Measurements from ENCODE around the gene THRAP3. TPM values are rescaled to one million over a fixed set of nuclear protein-coding genes. Genes with fewer than 3 reads are reported as not detected.

The THRAP3 gene
- total RNA-seq, 1 donor from 2014 or later = 81.0 TPM

DNA sequence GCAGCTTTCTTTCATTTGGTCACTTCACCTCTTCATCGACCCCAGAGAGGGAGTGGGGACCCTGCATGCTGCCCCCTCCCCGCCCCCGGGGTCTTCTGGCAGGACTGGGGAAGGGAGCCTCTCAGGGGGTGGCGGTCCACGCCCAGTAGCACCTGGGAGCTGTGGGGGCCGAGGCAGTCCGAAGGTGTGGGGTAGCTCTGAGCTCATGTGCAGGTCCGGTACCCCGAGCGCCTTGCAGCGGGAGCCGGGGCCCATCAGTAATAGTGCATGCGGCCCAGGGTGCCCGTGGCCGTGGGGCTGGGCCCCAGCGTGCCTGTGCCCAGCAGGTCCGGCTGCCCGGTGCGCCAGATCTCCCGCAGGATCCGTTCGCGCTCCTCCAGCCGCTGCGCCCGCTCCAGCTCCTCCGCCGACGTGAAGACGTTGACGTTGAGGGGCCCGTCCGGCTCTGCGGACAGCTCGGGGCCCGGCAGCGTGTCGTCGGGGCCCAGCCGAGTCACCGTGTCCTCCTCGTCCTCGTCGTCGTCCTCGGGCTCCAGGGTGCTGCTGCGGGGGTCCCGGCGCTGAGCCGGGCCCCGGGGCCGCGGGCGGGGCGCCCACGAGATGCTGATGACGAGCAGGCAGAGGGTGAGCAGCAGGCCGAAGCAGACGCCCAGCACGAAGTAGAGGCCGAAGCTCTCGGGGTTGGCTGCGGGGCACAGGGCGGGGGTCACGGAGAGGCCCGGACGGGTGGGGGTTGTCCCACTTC lies 98.0 kb downstream of the THRAP3 start:
- TF ChIP-seq, protein P1, sequence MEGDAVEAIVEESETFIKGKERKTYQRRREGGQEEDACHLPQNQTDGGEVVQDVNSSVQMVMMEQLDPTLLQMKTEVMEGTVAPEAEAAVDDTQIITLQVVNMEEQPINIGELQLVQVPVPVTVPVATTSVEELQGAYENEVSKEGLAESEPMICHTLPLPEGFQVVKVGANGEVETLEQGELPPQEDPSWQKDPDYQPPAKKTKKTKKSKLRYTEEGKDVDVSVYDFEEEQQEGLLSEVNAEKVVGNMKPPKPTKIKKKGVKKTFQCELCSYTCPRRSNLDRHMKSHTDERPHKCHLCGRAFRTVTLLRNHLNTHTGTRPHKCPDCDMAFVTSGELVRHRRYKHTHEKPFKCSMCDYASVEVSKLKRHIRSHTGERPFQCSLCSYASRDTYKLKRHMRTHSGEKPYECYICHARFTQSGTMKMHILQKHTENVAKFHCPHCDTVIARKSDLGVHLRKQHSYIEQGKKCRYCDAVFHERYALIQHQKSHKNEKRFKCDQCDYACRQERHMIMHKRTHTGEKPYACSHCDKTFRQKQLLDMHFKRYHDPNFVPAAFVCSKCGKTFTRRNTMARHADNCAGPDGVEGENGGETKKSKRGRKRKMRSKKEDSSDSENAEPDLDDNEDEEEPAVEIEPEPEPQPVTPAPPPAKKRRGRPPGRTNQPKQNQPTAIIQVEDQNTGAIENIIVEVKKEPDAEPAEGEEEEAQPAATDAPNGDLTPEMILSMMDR (IDR thresholded peaks at IDR 0.05) = no peak
- Histone ChIP-seq H3K27me3 (ENCODE audit: low read depth) (no peaks in the 10 kb centered on the region), H3K4me3 (peak overlapping the region; percentile 84), H3K4me1 (peaks cover 32% of the 10 kb centered on the region), H3K9me3 (no peaks in the 10 kb centered on the region), H3K27ac (peak overlapping the region; percentile 86), H3K36me3 (no peaks in the 10 kb centered on the region)
- no peak for DNase-seq
- peak; percentile 1 to 2 for ATAC-seq
- intact Hi-C loops (cut with DNase I) = no loop called here

DNA sequence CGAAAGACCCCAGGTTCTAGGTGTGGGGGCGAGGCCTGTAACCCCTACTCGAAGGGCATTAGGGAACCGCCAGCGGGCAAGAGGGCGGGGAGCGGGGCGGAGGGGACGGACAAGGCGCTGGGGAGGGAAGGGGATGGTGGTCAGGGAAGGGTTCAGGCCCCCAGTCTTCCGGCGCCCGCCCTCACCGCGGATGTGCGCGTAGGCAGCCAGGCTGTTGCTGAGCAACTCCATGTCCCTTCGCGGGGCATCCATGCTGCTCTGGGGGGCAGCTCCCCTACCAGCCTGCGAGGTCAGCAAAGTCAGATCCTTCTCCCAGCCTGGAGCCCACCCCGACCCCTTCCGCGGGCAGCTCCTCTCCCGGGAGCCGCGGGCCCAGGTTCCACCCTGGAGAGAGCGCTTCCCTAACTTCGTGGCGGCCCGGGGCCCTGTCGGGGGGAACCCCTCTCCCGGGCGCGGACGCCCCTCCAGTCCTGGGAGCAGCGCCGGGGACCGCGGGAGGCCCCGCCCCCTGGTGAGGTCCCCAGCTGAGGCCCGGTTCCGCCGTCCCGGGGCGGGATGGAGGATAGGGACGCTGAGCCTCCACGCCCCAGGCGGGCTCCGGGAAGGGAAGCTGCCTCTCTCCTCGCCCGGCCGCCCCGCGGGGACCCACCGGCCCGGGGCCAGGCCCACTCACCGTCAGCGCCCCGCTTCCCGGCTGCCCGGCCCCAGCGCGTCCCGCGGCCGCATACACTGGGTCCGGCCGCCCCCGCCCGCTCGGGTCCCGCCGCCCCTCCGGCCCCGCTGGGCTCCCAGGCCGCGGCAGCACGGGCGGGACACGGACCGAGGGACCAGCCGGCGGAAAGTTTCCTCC lies 98.8 kb downstream of the THRAP3 start:
- TF ChIP-seq, protein P1 (IDR thresholded peaks at IDR 0.05) = no peak
- DNase-seq (peak; percentile 62), ATAC-seq (peak; percentile 34 to 37)
- H3K4me1 ChIP-seq = peaks cover 32% of the 10 kb centered on the region
- H3K27me3 ChIP-seq (ENCODE audit: low read depth) = no peaks in the 10 kb centered on the region
- intact Hi-C loops (cut with DNase I) = no loop called here
- H3K27ac ChIP-seq = peak overlapping the region; percentile 86
- no peaks in the 10 kb centered on the region for H3K36me3 ChIP-seq
- H3K9me3 ChIP-seq = no peaks in the 10 kb centered on the region
- H3K4me3 ChIP-seq = peak overlapping the region; percentile 84

DNA sequence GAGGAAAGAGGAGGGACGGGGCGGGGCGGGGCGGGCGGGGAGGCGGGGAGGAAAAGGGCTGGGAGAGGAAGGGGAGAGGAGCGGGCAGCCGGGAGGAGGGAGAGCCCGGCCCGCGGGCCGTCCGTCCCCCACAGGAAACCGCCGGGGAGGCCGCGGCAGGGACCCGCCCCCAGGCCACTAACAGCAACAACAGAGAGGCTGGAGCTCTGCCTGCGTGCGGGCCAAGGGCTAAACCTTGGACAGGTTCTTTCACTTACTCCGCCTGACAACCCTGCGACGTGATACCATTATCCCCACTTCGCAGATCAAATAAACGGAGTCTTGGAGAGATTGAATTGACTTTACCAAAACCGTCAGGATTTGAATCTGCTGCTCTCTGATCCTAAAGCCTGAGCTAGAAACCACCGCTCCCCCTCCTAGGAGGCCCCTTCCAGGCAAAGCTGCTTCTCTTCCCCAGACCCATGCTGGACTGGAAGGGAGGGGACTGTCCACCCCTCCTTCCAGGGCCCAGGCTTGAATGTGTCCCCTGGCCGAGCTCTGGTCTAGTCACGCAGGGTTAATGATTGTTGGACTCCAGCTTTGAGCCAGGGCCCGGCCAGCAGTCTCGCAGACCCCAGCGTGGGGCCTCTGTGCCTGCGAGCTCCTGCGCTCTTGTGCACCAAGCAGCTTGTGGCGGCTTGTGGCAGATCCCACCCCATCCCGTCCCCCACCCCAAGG lies 99.6 kb downstream of the THRAP3 start, which contains the start of gene EVA1B:
Gene EVA1B (minus strand): TSS at position 10 of the 717 bp plus-strand sequence. CDS start 608 bp downstream, outside the sequence.
- peak; percentile 82 for DNase-seq
- no peaks in the 10 kb centered on the region for H3K36me3 ChIP-seq
- no peaks in the 10 kb centered on the region for H3K9me3 ChIP-seq
- TF ChIP-seq, protein P1 (IDR thresholded peaks at IDR 0.05) = no peak
- peak within 1 kb of the TSS; percentile 86 for H3K27ac ChIP-seq
- ATAC-seq = peak; percentile 49 to 61
- no peaks in the 10 kb centered on the region for H3K27me3 ChIP-seq (ENCODE audit: low read depth)
- intact Hi-C loops (cut with DNase I) = no loop called here
- peaks cover 36% of the 10 kb centered on the region for H3K4me1 ChIP-seq
- H3K4me3 ChIP-seq = peak within 1 kb of the TSS; percentile 84

GRCh38 chr1:36324353-36324703 lies 100.1 kb downstream of the THRAP3 start:
- intact Hi-C loops (cut with DNase I) = no loop called here
- H3K27ac ChIP-seq = peak overlapping the region; percentile 86
- H3K27me3 ChIP-seq (ENCODE audit: low read depth) = no peaks in the 10 kb centered on the region
- no peaks in the 10 kb centered on the region for H3K36me3 ChIP-seq
- TF ChIP-seq, protein P1 (IDR thresholded peaks at IDR 0.05) = no peak
- peaks cover 40% of the 10 kb centered on the region for H3K4me1 ChIP-seq
- DNase-seq (no peak), ATAC-seq (no peak)
- peak overlapping the region; percentile 84 for H3K4me3 ChIP-seq
- no peaks in the 10 kb centered on the region for H3K9me3 ChIP-seq

DNA sequence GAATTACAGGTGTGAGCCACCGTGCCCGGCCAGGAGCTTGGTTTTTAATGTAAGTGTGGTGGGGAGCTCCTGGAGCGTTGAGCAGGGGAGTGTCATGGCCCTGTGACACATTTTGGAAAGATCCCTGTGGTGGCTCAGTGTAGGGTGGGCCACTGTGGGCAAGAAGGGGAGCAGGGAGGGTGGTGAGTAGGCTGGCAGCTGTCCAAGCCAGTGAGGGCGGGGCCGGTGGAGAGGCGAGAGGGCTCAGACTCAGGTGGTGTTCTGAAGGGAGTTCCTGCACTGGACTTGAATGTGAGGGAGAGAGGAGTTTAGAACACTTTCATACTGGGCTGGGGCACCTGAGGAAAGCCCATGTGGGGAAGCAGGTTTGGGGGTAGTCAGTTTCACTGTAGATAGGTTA lies 102.3 kb downstream of the THRAP3 start:
- peaks cover 30% of the 10 kb centered on the region for H3K4me1 ChIP-seq
- no peaks in the 10 kb centered on the region for H3K9me3 ChIP-seq
- intact Hi-C loops (cut with DNase I) = no loop called here
- DNase-seq = no peak
- H3K27me3 ChIP-seq (ENCODE audit: low read depth) = no peaks in the 10 kb centered on the region
- ATAC-seq = no peak
- no peak overlapping the region for H3K27ac ChIP-seq
- no peak overlapping the region for H3K4me3 ChIP-seq
- TF ChIP-seq, protein P1 (IDR thresholded peaks at IDR 0.05) = no peak
- no peaks in the 10 kb centered on the region for H3K36me3 ChIP-seq

Measured in lower lobe of right lung (tissue), 2 donors.